ENCODE data around the gene TADA2B. TPM values are rescaled to one million over a fixed set of nuclear protein-coding genes. Genes with fewer than 3 reads are reported as not detected.

The TADA2B gene
- total and polyA plus RNA-seq, 4 donors, result 3.6 to 13.8 (median 12.6) TPM

DNA sequence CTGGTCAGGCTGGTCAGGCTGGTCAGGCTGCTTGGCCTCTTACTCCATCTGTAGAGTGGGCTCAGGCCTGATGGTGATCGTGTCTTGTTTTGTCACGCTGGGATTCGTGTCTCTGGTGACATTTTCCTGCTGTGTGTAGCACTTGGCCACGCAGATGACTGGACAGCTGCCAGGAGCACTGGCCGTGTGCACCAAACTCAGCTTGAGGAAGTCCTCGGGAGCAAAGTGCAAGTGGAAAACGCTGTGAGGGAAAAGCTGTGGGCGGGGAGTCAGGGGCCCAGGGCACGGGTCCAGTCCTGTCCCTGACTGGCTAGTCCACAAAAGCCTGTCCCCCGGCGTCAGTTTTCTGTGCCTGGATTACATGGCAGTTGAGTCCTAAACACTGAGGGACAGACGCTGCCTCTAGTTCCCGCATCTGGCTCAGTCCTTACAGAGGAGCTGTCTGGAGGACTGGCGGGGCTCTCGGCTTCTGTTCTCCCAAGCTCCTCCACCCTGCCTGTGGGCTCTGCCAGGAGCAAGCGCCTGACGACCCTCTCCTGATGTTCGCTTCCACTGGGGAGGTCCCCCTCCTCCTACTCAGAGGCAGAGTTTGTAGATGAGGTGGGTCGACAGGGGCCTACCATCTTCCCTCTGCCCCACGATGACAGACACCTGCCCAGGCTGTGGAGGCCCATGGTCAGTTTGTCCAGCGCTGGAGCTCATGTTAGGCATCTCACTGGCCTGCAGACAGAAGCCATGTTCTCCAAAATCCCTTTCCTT is 60.6 kb downstream of the TADA2B start:
- Histone ChIP-seq H3K9ac (ENCODE audit: low read depth in 1 of 2, low read length in 2 of 2) (no peak overlapping the region), H3K27ac (ENCODE audit: low read depth in 1 of 2, low read length in 2 of 2) (peak overlapping the region; percentile 2 to 73), H3K9me3 (ENCODE audit: control insufficient read depth in 4 of 4, low read length in 3 of 4) (no peaks in the 10 kb centered on the region), H3K4me3 (ENCODE audit: low read depth in 1 of 3, low read length in 3 of 3) (peak overlapping the region in 2 of 3 donors; percentile 0 to 12), H3K4me1 (ENCODE audit: control insufficient read depth in 4 of 4, insufficient read depth in 4 of 4, low read length in 3 of 4) (peaks cover 3 to 25% (median 20%) of the 10 kb centered on the region in 4 donors), H3K27me3 (ENCODE audit: control insufficient read depth in 4 of 4, insufficient read depth in 4 of 4, low read length in 3 of 4) (no peaks in the 10 kb centered on the region), H3K36me3 (ENCODE audit: control insufficient read depth in 4 of 4, insufficient read depth in 3 of 4, low read depth in 1 of 4, low read length in 3 of 4) (no peaks in the 10 kb centered on the region)
- TF ChIP-seq HNF4G (IDR thresholded peaks at IDR 0.05), result peak; percentile 82
- TF ChIP-seq JUND (IDR thresholded peaks at IDR 0.05), result peak in 1 of 2 donors; percentile 63
- peak; percentile 79 for TF ChIP-seq NR2F2 (IDR thresholded peaks at IDR 0.05)
- TF ChIP-seq FOXA2 (IDR thresholded peaks at IDR 0.05), result no peak
- TF ChIP-seq SP1 (IDR thresholded peaks at IDR 0.05), result peak; percentile 96
- TF ChIP-seq EGR1 (IDR thresholded peaks at IDR 0.05; ENCODE audit: low read depth in 2 of 2), result peak in 1 of 2 donors; percentile 72
- no peak for TF ChIP-seq RAD21 (IDR thresholded peaks at IDR 0.05)
- no peak for TF ChIP-seq FOXA1 (IDR thresholded peaks at IDR 0.05)
- peak; percentile 77 to 93 for TF ChIP-seq HNF4A (conservative IDR thresholded peaks at IDR 0.05)
- peak; percentile 41 for TF ChIP-seq TAF1 (conservative IDR thresholded peaks at IDR 0.05)
- TF ChIP-seq RXRA (IDR thresholded peaks at IDR 0.05), result peak in 1 of 2 donors; percentile 60
- peak; percentile 78 for DNase-seq (ENCODE audit: low spot score)
- WGBS, result 32% methylated on average over 21 of the region's 21 CpGs

DNA sequence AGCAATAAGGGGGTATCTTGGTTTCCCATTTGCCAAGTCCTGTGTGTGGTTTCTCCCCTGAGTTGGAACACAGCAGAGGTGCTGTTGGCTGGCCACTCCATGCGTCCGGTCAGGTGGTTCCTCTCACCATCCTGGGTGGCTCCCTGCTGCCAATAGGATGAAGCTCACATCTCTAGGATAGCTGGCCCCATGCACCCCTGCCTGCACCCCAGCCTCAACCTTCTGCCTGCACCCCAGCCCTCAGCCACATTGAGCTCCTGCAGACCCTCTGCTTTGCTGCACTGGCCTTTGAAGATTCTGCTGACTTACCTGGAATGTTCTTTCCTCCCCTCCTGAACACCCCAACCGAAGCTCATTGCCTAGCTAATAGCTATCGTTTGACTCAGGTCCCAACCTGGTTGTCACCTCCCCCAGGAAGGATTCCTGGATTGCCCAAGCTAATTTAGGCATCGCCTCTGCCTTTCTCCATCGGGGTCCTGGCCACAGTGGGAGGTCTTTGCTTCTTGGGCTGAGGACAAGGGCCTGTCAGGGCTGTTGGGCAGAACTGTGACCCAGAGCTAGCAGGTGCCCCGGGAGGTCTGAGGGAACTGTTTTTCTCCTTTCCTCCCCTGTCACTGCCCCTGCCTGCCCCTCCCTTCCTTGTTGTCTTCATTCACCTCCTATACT is 61.3 kb downstream of the TADA2B start:
- Histone ChIP-seq H3K9ac (ENCODE audit: low read depth in 1 of 2, low read length in 2 of 2) (no peak overlapping the region), H3K9me3 (ENCODE audit: control insufficient read depth in 4 of 4, low read length in 3 of 4) (no peaks in the 10 kb centered on the region), H3K36me3 (ENCODE audit: control insufficient read depth in 4 of 4, insufficient read depth in 3 of 4, low read depth in 1 of 4, low read length in 3 of 4) (no peaks in the 10 kb centered on the region), H3K27ac (ENCODE audit: low read depth in 1 of 2, low read length in 2 of 2) (no peak overlapping the region), H3K4me3 (ENCODE audit: low read depth in 1 of 3, low read length in 3 of 3) (no peak overlapping the region), H3K4me1 (ENCODE audit: control insufficient read depth in 4 of 4, insufficient read depth in 4 of 4, low read length in 3 of 4) (peaks cover 3 to 25% (median 20%) of the 10 kb centered on the region in 4 donors), H3K27me3 (ENCODE audit: control insufficient read depth in 4 of 4, insufficient read depth in 4 of 4, low read length in 3 of 4) (no peaks in the 10 kb centered on the region)
- WGBS, result 92% methylated on average over 7 of the region's 7 CpGs
- TF ChIP-seq HNF4A (conservative IDR thresholded peaks at IDR 0.05) (no peak), YY1 (IDR thresholded peaks at IDR 0.05) (no peak), JUND (IDR thresholded peaks at IDR 0.05) (no peak), NR2F2 (IDR thresholded peaks at IDR 0.05) (no peak)
- TF ChIP-seq, protein P1, sequence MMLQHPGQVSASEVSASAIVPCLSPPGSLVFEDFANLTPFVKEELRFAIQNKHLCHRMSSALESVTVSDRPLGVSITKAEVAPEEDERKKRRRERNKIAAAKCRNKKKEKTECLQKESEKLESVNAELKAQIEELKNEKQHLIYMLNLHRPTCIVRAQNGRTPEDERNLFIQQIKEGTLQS (IDR thresholded peaks at IDR 0.05), result no peak
- no peak for DNase-seq (ENCODE audit: low spot score)

GRCh38 chr4:7105276-7105675 is 62.1 kb downstream of the TADA2B start:
- H3K9me3 ChIP-seq (ENCODE audit: control insufficient read depth in 4 of 4, low read length in 3 of 4), result no peaks in the 10 kb centered on the region
- no peak overlapping the region for H3K9ac ChIP-seq (ENCODE audit: low read depth in 1 of 2, low read length in 2 of 2)
- no peak overlapping the region for H3K4me3 ChIP-seq (ENCODE audit: low read depth in 1 of 3, low read length in 3 of 3)
- no peaks in the 10 kb centered on the region for H3K36me3 ChIP-seq (ENCODE audit: control insufficient read depth in 4 of 4, insufficient read depth in 3 of 4, low read depth in 1 of 4, low read length in 3 of 4)
- 68% methylated on average over 15 of the region's 15 CpGs for WGBS
- H3K27me3 ChIP-seq (ENCODE audit: control insufficient read depth in 4 of 4, insufficient read depth in 4 of 4, low read length in 3 of 4), result no peaks in the 10 kb centered on the region
- peaks cover 3 to 25% (median 20%) of the 10 kb centered on the region in 4 donors for H3K4me1 ChIP-seq (ENCODE audit: control insufficient read depth in 4 of 4, insufficient read depth in 4 of 4, low read length in 3 of 4)
- DNase-seq (ENCODE audit: low spot score), result no peak
- no peak overlapping the region for H3K27ac ChIP-seq (ENCODE audit: low read depth in 1 of 2, low read length in 2 of 2)
- no peak for TF ChIP-seq CTCF (IDR thresholded peaks at IDR 0.05; ENCODE audit: low read depth, low read length, missing input control)
- no peak for TF ChIP-seq GABPA (IDR thresholded peaks at IDR 0.05 in 1 of 2, conservative IDR thresholded peaks at IDR 0.05 in 1 of 2)
- no peak for TF ChIP-seq FOXA1 (IDR thresholded peaks at IDR 0.05)
- TF ChIP-seq, protein P2, sequence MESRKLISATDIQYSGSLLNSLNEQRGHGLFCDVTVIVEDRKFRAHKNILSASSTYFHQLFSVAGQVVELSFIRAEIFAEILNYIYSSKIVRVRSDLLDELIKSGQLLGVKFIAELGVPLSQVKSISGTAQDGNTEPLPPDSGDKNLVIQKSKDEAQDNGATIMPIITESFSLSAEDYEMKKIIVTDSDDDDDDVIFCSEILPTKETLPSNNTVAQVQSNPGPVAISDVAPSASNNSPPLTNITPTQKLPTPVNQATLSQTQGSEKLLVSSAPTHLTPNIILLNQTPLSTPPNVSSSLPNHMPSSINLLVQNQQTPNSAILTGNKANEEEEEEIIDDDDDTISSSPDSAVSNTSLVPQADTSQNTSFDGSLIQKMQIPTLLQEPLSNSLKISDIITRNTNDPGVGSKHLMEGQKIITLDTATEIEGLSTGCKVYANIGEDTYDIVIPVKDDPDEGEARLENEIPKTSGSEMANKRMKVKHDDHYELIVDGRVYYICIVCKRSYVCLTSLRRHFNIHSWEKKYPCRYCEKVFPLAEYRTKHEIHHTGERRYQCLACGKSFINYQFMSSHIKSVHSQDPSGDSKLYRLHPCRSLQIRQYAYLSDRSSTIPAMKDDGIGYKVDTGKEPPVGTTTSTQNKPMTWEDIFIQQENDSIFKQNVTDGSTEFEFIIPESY (IDR thresholded peaks at IDR 0.05), result no peak
- TF ChIP-seq HNF4G (IDR thresholded peaks at IDR 0.05), result no peak
- no peak for TF ChIP-seq RXRA (IDR thresholded peaks at IDR 0.05)
- TF ChIP-seq NR2F2 (IDR thresholded peaks at IDR 0.05), result no peak
- no peak for TF ChIP-seq JUND (IDR thresholded peaks at IDR 0.05)
- no peak for TF ChIP-seq HNF4A (conservative IDR thresholded peaks at IDR 0.05)
- TF ChIP-seq TAF1 (conservative IDR thresholded peaks at IDR 0.05), result no peak
- TF ChIP-seq SP1 (IDR thresholded peaks at IDR 0.05), result no peak
- TF ChIP-seq, protein P3, sequence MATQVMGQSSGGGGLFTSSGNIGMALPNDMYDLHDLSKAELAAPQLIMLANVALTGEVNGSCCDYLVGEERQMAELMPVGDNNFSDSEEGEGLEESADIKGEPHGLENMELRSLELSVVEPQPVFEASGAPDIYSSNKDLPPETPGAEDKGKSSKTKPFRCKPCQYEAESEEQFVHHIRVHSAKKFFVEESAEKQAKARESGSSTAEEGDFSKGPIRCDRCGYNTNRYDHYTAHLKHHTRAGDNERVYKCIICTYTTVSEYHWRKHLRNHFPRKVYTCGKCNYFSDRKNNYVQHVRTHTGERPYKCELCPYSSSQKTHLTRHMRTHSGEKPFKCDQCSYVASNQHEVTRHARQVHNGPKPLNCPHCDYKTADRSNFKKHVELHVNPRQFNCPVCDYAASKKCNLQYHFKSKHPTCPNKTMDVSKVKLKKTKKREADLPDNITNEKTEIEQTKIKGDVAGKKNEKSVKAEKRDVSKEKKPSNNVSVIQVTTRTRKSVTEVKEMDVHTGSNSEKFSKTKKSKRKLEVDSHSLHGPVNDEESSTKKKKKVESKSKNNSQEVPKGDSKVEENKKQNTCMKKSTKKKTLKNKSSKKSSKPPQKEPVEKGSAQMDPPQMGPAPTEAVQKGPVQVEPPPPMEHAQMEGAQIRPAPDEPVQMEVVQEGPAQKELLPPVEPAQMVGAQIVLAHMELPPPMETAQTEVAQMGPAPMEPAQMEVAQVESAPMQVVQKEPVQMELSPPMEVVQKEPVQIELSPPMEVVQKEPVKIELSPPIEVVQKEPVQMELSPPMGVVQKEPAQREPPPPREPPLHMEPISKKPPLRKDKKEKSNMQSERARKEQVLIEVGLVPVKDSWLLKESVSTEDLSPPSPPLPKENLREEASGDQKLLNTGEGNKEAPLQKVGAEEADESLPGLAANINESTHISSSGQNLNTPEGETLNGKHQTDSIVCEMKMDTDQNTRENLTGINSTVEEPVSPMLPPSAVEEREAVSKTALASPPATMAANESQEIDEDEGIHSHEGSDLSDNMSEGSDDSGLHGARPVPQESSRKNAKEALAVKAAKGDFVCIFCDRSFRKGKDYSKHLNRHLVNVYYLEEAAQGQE (IDR thresholded peaks at IDR 0.05), result no peak
- TF ChIP-seq RAD21 (IDR thresholded peaks at IDR 0.05), result no peak
- TF ChIP-seq, protein P1 (IDR thresholded peaks at IDR 0.05), result no peak
